SK-N-SH (cell line): ENCODE measurements around the gene UBE2E3.

ENCODE experiments used
- EP300 ChIP-seq, 2 experiments: IDR thresholded peaks; 2 replicates each; pipeline versions ENCODE4 v1.4.0 to v1.6.1; 2012; ENCODE audit warnings: borderline replicate concordance in 1 of 2, low read depth in 1 of 2, low read length in 1 of 2
- FOXJ3 ChIP-seq: sonication (generic); formaldehyde crosslinking; IDR thresholded peaks from 2 replicates; pipeline ENCODE4 v1.5.1; 2020; ENCODE audit warnings: mild to moderate bottlenecking, missing genetic modification reagents
- GABPA ChIP-seq: IDR thresholded peaks from 2 replicates; pipeline ENCODE4 v1.4.0; 2012; ENCODE audit warnings: low read depth, mild to moderate bottlenecking
- JUND ChIP-seq: IDR thresholded peaks from 2 replicates; pipeline ENCODE4 v1.4.0; 2012
- MAX ChIP-seq: IDR thresholded peaks from 2 replicates; pipeline ENCODE4 v1.4.0; 2012; ENCODE audit warnings: low read depth
- POLR2AphosphoS5 ChIP-seq: IDR thresholded peaks from 2 replicates; pipeline ENCODE4 v1.6.1; 2012; ENCODE audit warnings: low read depth, low read length
- RAD21 ChIP-seq: IDR thresholded peaks from 2 replicates; pipeline ENCODE4 v1.6.1; 2012; ENCODE audit warnings: mild to moderate bottlenecking, low read length
- RFX5 ChIP-seq: IDR thresholded peaks from 2 replicates; pipeline ENCODE4 v1.6.1; 2012; ENCODE audit warnings: mild to moderate bottlenecking, improper control_type of control experiment, low read length
- TAF1 ChIP-seq: IDR thresholded peaks from 2 replicates; pipeline ENCODE4 v1.6.1; 2012; ENCODE audit warnings: low read depth, mild to moderate bottlenecking, low read length, moderate library complexity, borderline replicate concordance
- TCF12 ChIP-seq: IDR thresholded peaks from 2 replicates; pipeline ENCODE4 v1.4.0; 2012
- YY1 ChIP-seq: IDR thresholded peaks from 2 replicates; pipeline ENCODE4 v1.4.0; 2012; ENCODE audit warnings: low read depth, mild to moderate bottlenecking
- TF ChIP-seq, protein P1 (sequence below): fragments of 200-600 bp; sonication (generic); IDR thresholded peaks from 2 replicates; pipeline ENCODE4 v1.6.1; 2017; ENCODE audit warnings: antibody characterized with exemption, mild to moderate bottlenecking, moderate library complexity
- TF ChIP-seq, protein P2 (sequence below): IDR thresholded peaks from 2 replicates; pipeline ENCODE4 v1.6.1; 2012; ENCODE audit warnings: mild to moderate bottlenecking, low read depth, low read length, moderate library complexity
- TF ChIP-seq, protein P3 (sequence below): IDR thresholded peaks from 2 replicates; pipeline ENCODE4 v1.4.0; 2012; ENCODE audit warnings: low read depth, borderline replicate concordance

GRCh38 chr2:181107628-181107945, 127.2 kb downstream of the UBE2E3 start:
- TF ChIP-seq, protein P1, sequence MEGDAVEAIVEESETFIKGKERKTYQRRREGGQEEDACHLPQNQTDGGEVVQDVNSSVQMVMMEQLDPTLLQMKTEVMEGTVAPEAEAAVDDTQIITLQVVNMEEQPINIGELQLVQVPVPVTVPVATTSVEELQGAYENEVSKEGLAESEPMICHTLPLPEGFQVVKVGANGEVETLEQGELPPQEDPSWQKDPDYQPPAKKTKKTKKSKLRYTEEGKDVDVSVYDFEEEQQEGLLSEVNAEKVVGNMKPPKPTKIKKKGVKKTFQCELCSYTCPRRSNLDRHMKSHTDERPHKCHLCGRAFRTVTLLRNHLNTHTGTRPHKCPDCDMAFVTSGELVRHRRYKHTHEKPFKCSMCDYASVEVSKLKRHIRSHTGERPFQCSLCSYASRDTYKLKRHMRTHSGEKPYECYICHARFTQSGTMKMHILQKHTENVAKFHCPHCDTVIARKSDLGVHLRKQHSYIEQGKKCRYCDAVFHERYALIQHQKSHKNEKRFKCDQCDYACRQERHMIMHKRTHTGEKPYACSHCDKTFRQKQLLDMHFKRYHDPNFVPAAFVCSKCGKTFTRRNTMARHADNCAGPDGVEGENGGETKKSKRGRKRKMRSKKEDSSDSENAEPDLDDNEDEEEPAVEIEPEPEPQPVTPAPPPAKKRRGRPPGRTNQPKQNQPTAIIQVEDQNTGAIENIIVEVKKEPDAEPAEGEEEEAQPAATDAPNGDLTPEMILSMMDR, result no peak
- TF ChIP-seq GABPA (no peak), RFX5 (no peak), JUND (no peak), MAX (no peak), POLR2AphosphoS5 (no peak), EP300 (IDR thresholded peaks at IDR 0.05; ENCODE audit: borderline replicate concordance in 1 of 2, low read depth in 1 of 2, low read length in 1 of 2) (no peak), RAD21 (no peak), YY1 (no peak), FOXJ3 (CRISPR knock-in tag) (no peak), TCF12 (no peak), TAF1 (no peak)
- TF ChIP-seq, protein P2, sequence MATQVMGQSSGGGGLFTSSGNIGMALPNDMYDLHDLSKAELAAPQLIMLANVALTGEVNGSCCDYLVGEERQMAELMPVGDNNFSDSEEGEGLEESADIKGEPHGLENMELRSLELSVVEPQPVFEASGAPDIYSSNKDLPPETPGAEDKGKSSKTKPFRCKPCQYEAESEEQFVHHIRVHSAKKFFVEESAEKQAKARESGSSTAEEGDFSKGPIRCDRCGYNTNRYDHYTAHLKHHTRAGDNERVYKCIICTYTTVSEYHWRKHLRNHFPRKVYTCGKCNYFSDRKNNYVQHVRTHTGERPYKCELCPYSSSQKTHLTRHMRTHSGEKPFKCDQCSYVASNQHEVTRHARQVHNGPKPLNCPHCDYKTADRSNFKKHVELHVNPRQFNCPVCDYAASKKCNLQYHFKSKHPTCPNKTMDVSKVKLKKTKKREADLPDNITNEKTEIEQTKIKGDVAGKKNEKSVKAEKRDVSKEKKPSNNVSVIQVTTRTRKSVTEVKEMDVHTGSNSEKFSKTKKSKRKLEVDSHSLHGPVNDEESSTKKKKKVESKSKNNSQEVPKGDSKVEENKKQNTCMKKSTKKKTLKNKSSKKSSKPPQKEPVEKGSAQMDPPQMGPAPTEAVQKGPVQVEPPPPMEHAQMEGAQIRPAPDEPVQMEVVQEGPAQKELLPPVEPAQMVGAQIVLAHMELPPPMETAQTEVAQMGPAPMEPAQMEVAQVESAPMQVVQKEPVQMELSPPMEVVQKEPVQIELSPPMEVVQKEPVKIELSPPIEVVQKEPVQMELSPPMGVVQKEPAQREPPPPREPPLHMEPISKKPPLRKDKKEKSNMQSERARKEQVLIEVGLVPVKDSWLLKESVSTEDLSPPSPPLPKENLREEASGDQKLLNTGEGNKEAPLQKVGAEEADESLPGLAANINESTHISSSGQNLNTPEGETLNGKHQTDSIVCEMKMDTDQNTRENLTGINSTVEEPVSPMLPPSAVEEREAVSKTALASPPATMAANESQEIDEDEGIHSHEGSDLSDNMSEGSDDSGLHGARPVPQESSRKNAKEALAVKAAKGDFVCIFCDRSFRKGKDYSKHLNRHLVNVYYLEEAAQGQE, result no peak
- TF ChIP-seq, protein P3, sequence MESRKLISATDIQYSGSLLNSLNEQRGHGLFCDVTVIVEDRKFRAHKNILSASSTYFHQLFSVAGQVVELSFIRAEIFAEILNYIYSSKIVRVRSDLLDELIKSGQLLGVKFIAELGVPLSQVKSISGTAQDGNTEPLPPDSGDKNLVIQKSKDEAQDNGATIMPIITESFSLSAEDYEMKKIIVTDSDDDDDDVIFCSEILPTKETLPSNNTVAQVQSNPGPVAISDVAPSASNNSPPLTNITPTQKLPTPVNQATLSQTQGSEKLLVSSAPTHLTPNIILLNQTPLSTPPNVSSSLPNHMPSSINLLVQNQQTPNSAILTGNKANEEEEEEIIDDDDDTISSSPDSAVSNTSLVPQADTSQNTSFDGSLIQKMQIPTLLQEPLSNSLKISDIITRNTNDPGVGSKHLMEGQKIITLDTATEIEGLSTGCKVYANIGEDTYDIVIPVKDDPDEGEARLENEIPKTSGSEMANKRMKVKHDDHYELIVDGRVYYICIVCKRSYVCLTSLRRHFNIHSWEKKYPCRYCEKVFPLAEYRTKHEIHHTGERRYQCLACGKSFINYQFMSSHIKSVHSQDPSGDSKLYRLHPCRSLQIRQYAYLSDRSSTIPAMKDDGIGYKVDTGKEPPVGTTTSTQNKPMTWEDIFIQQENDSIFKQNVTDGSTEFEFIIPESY, result no peak
